Left kidney (tissue), 8 donors: ENCODE results near the gene ENPP3. TPM values are rescaled to one million over a fixed set of nuclear protein-coding genes. Genes with fewer than 3 reads are reported as not detected.

Experiments used
- DNase-seq: peaks from one replicate; pipeline ENCODE4 v3.0.0-alpha.2; 2013
- long read RNA-seq, 8 donors: transcript quantifications; one replicate each; lab custom pipeline, GENCODE V29; 2026
- polyA plus RNA-seq: library from polyadenylated mRNA; unstranded; fragments of 120-200 nt; gene quantifications from one replicate; pipeline ENCODE4 v1.2.1, GENCODE V29; 2013; ENCODE audit not compliant: insufficient read length

The ENPP3 gene
- polyA plus RNA-seq, result 13.0 TPM
- long read RNA-seq, donor 1, partial matches to known transcripts, result 0 of 1 reads
- long read RNA-seq, donor 1, other reads (novel, unspliced or antisense), result 0 of 1 reads
- long read RNA-seq, donor 2, result 0 reads
- long read RNA-seq, donor 3, result 0 reads
- long read RNA-seq, donor 4, result 0 reads
- long read RNA-seq, donor 5, partial matches to known transcripts, result 0 of 2 reads
- long read RNA-seq, donor 5, other reads (novel, unspliced or antisense), result 0 of 2 reads
- long read RNA-seq, donor 6, result 0 reads
- long read RNA-seq, donor 7, result 0 reads
- long read RNA-seq, donor 8, partial matches to known transcripts, result 0 of 2 reads
- long read RNA-seq, donor 8, other reads (novel, unspliced or antisense), result 0 of 2 reads

DNA sequence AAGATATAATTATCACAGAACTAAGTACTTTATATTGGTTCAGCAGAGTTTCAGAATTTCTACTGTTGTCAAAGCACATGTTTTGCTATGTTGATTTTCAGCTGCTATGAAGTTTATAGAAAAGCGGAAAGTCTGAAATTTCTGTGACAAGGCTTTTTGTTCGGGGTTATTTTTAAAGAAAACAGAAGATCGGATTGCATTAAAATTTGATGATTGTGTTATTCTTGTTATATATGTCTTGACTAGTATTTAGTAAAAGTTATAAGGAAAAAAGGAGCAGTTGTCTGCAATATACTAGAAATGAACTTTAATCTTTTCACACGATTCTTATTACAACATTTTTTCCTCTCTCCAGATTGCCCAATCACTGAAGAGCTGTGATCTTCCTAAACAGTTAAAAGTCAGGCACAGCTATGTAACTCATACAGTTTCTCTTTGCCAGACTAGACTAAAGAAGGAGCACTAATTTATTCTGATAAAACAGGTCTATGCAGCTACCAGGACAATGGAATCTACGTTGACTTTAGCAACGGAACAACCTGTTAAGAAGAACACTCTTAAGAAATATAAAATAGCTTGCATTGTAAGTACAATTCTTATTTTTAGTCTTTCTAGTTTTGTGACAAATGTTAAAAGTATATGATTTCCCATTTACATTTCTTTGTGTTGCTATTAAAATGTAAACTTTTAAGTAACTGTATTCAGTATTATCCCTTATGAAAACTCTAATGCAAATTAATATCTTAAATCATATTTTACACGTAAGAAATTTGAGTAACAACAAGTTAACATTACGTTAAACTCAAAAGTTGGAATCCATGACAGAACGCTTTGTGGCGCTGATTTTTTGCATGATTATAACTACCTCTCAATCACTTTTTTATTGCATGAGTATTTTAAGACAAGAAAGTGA is at the start of gene ENPP3:
TSS of gene ENPP3 (plus strand) at position 423 of the 913 bp plus-strand sequence. CDS start at position 506, 83 bp downstream.
- DNase-seq, result no peak

DNA sequence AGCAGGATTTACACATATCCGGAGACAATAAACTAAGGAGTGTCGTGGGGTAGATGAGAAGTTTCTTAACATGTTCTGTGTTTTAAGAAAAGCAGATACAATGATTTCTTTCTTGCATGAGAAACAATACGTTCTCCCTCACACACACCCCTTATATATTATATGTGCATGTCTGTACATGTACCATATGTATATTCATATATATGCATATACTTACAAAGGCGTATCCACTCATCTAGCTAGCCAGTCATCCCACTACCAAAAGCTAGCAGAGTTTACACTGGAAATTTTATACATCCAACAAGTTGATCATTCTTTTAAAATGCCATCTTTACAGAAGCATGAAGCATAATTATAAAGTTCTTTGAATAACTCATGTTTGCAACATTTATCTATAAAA is 49.2 kb upstream of the ENPP3 start:
- DNase-seq, result no peak

DNA sequence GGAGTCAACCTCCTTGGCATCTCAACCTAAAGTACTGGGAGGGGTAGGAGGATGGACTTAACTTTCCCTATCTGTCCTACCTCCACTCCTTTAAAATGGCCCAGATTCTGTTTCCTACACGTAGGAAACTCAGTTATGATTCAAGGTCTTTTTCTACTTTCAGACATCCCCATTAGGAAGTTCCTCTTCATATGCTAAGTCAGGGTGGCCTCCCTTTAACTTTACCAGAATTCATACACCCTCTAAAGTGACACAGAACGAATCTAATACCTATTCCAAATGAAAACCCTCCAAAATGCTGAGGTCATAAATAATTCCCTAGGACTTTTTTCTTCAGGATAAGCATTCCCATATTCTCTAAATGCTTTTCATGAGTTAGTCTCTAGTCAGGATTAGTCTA is 48.5 kb upstream of the ENPP3 start:
- no peak for DNase-seq

DNA sequence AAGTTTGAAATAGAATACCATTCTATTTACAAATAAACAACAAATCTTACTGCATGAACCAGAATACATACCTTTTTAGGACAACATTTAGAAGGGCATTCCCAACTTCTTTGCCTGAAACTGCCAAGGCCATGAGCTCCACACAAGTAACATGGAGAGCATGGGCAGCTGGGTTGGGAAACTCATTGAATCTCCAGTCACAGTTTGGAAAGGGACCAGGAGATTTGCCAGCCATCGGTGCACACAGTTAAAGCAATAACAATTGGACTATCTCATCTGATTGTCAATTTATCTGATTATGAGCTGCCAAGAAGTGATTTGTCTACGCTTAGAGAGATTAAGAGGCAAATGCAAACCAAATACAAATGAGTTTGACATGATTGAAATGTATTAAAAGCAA is 44.2 kb upstream of the ENPP3 start:
- DNase-seq, result no peak

DNA sequence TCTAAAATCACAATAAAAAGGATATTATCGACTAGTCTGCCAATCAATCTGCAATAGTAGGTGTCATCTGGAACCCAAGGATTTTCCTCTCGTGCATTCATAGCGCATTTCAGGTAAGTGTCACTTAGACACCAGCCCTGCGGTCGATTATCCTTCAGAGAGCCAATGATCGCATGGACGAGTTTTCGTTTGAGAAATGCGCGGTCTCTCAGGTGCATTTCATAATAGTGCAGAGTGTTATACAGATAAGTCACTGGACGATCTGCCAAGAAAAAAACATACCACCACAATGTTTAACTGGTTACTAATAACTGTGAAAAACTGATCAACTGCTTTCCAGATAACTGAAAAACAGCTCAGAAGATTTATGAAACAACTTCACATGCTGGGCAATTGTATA is 43.0 kb upstream of the ENPP3 start:
- no peak for DNase-seq

DNA sequence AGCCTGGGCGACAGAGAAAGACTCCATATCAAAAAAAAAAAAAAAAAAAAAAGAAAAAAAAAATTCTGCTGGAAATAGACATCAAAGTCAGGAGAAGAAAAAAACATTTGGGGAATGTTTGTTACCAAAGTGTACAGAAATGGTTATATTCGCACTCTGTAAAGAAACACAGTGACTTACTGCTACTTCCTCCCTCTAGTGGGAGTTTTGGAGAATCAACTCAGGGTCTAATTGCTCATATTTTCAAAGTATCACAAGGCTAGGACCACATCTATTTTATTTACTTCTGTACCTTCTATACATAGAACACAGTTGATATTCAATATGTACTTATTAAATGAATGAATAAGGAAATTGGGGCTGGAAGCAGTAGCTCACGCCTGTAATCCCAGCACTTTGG is 39.7 kb upstream of the ENPP3 start:
- no peak for DNase-seq

DNA sequence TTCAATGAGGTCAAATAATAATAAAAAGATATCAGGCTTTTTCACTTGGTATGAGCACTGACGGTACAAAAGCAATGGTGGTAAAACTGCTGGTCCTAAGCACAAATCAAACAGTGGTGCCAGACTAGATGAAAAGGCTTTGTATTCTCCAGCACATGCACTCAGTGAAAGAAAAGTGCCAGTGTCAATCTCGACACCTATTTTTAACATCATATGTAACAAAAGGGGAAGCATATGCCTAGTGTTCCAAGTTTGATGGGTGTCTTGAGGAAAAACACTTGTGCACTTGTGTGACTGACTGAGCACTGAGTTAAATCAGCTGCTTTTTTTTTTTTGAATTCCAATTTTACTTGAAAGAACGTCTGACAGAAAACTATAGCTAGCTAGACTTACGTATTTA is 36.4 kb upstream of the ENPP3 start:
- DNase-seq, result no peak

DNA sequence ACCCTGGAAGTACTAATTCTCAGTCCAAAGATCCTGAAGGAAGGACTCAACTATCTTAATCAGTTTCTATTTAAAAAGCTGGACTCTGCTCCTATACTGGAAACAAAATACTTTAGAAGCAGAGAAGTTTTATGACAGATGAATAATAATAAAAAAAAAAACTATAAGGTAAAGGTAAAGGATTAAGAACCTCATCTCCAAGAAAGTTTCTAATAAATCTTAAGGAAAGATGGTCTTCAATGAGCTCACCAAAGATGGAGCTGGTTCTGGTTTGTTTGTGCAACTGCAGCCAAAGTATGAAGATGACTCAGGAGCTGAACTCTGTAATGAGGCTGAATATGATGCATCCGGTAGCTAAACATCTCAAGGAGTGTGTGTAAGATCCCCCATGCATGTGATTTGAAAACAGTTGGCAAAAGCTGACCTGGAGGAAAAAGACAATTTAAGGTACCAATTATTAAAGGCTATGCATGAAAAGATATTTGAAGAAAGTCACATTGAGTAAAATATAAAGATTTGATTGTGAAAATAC is 34.3 kb upstream of the ENPP3 start:
- no peak for DNase-seq

DNA sequence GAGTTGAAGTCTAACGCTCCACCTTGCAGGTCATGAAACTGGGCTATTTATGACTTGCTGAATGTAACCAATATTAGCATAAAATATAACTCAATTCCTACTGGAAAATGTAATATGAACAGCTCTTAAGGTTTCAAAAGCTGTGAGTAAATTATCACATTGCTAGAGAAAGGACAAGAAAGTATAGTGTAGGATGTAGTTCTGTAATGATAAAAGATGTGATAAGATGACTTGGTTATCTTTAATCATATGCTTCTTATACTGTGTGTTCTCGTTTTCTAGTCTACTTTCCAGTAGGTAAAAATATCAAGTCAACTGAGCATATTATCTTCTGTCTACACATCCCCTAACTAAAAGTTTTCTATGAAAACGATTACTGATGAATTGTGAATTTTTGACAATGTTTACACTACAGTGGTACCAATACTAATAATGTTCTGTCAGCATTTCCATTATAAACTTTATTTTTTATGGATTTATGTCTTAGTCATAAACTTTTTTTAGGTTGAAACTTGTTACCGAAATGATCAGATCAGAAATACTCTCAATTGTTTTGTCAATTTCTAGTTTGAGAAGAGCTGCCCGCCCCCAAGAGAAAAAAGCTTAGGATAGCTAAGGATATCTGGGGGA is 23.7 kb upstream of the ENPP3 start:
- DNase-seq, result no peak

DNA sequence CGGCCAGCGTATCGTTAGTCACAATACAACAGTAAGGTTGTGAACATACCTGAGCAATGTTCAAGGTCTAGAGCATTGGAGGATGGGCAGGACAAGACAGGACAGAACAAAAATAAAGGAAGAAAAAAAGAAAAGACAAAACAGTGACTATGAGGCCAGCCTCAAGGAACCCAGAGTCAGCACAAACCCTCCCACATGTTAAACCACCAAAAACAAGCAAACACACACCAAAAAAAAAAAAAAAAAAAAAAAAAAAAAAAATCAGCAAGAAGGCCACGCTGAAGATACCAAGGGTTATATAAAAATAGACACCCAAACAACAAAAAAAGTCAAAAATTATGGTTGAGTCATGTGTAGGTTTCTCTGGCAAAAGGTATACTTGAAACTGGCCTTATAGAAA is 21.8 kb upstream of the ENPP3 start:
- DNase-seq, result no peak

DNA sequence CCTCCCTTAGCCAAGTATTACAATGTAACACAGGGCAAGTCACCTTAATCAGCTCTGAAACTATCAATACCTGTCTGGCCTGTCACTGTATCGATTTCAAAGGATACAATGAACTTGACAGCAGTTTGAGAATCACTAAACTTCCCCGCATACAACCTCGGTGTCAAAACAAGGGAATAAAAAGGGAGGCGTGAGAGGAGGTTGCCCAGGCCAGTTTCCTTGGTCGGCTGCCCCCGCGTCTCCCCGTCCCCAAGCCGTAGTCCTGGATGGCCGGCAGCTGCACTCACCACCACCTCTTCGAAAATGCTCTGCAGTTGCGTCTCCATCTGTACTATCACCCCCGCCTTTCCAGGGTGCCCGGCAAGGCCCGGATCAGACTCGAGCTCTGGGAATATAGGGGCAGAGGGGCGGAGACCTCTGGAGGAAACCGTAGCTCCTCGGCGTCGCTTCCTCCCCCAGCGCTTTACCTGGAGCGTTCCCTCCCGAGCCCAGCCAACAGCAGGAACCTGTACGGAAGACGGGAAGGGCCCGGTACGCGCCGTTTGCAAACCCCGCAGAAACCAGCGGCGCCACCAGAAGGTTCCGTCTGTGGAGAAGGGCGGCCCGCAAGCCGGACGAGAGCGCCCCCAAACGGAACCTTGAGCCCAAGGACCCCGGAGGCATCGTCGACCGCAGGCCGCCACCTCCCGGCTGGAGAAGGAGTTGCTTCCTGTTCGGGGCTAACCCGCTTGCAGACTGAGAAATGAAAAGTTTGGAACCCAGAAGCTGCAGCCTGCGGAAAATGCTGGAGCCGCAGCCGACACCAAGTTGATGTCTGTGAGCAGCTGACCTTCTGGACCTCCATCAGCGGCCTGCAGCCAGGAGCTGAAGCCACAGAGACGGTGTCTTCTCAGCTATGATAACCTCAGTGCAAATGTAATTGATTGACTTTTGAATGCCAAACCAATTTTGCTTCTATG is 9.1 kb upstream of the ENPP3 start, which contains the start of gene MED23:
TSS of gene MED23 (minus strand) at position 519 of the 959 bp plus-strand sequence. CDS start at position 326, 193 bp downstream.
- DNase-seq, result peak; percentile 95

DNA sequence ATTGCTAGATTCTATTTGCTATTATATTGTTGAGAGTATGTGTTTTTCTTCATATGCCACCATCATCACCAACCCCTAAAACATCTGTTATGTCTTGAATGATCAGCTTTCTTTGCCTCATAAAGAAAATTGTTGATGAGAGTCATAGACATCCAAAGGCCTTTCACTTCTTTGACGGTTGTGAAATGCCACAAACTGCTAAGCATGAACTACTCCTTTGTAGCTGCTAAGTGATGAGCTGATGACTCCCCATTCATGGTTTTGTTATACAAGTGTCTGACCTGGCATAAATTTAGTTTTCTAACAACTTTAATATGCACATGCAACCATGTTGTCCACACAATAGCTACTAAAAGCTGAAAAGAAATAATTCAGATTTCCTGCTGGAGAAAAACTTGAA is 8.4 kb upstream of the ENPP3 start:
- DNase-seq, result no peak

DNA sequence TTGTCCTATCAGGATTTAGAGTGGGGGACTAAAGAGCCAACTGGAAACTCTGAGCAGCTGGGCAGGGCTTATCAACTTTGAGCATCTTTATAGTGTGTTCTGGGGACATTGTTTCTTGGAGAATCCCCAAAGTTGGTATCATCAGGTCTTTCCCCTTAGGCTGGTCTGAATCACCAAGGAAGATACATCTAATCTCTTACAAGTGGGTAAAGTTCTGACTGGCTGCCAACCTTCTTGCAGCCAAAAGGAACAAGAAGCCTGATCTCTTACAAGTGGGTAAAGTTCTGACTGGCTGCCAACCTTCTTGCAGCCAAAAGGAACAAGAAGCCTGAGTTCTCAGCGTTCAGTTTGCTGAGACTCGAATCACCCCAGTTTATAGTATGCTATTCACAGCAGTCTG is 7.5 kb upstream of the ENPP3 start:
- DNase-seq, result no peak

DNA sequence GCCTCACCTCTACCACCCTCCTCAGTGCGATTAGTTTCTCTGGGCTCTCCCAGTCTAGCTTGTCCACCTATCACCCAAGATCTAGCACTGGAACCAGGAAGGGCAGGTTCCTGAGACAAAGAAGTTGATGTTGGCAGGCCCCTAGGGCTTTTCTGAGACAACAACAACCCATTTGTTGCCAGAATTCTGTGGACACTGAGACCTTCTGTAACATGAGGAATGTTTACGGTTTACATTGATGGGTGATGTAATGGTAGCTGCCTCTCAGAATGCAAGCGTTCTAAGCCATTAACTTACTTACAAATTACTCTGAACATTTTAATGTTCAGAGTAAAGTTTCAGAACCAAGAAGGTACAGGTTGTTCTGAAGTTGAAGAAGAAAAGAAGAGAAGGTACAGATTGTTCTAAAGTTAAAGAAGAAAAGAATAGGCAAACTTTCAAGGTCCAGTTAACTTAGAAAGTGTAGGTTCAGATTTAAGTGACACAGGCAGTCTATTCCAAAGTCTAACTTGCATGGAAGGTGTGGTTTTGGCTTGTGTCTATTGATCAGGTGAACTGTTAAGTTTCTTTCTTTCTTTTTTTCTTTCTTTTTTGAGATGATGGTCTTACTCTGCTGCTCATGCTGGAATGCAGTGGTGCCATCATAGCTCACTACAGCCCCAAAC is 5.3 kb upstream of the ENPP3 start:
- DNase-seq, result no peak

DNA sequence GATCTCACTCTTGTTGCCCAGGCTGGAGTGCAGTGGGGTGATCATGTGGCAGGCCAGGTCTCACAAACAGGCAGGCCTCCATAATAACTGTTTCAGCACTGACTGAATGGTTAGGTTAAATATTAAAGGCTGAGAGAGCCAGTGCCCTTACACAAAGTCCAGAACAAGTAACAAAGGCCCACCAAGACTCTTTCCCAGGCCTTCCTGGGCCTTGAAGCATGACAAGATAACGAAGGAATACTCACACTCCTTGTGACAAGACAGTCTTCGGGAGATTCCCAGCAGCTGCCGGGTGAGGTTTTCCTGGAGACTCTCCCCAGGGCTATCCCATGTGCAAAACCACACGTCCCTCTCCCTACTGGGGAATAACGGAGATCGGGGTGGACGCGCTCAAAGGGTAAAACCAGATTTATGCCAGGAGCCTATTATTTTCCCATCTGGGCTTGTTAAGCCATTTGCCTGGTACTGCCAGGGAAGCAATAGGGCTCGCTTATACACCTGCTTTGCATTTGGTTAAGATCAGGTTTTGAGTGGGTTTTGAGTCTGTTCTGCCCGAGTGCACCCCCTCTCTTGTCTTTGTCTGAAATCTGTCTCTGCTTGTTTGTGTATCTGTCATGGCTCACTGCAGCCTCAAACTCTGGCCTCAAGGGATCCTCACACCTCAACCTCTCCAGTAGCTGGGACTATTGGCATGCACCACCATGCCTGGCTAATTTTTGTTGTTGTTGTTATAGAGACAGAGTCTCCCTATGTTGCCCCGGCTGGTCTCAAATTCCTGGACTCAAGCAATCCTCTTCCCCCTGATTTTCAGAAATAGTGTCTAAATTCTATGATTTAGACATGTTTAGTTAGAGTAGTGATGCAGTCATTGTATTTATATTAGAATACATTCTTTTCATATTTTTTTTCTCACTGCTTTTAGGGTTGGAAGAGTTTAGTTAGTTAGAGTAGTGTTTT is 1.4 kb upstream of the ENPP3 start:
- no peak for DNase-seq

DNA sequence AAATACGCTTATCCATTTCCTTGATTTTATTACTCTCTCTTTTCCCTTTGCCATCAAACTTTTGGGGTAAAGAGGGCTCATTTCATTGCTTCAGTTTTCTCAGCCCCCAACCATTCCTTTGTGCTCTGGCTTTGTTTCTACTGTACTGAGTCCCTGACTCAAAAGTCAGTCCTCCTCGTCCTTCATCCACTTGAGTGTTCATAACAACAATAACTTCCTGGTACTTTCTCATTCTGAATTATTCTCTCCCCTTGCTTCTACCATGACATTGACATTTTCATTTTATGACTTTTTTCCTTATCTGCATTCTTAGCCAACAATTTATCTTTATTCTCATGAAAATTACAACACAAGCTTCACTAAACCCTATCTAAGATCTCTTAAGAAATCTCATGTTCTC is 911 bp downstream of the ENPP3 start:
- no peak for DNase-seq

DNA sequence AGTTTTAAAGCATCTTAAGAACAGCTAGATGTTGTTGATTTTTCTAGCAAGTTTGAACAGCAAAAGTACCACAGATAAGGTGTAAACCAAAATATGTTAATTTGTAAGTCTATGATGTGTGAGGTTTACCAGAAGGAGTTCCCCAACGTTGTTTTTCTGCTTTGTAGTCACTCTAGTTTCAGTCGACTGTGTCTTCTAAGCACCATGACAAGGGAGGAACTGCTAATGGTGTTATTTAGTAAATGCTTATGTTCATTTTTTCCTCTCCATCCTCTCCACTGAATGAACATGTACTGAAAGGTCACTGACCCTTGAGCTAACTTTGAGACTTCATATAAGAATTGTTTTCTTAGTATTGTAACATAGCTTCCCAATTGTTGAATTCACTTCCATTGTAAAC is 3.0 kb downstream of the ENPP3 start:
- no peak for DNase-seq

DNA sequence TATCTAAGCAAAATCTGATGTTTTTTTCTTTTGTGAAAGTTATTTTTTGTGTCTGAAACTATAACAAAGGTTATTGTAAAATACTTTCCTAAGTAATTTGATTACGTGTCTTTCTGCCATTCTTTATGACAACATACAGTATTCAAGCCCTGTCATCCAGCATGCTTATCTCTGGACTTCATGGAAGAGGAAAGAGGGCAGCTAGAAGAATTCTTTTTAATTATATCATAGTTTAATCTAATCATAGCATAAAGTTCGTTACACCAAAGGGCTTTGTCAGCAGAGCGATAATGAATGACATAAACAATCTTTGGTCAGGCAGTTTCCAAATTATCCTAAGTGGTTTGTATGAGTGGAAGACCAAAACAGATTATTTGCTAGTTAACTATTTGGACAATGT is 3.5 kb downstream of the ENPP3 start:
- no peak for DNase-seq

DNA sequence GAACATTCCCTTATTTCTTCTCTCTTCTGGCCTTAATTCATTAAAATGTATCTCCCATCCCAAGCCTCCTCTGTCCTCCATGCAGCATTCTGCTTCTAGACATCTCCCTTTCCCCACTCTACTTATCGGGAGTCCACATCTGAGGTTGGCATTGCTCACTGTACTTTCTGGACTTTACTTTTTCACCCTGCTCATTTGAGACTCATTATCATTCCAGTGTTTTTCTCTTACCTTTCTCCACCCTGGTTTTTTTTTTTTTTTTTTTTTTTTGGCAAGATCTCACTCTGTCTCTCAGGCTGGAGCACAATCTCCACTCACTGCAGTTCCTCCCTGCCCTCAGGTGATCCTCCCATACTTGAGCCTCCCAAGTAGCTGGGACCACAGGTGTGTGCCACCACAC is 4.5 kb downstream of the ENPP3 start:
- no peak for DNase-seq

DNA sequence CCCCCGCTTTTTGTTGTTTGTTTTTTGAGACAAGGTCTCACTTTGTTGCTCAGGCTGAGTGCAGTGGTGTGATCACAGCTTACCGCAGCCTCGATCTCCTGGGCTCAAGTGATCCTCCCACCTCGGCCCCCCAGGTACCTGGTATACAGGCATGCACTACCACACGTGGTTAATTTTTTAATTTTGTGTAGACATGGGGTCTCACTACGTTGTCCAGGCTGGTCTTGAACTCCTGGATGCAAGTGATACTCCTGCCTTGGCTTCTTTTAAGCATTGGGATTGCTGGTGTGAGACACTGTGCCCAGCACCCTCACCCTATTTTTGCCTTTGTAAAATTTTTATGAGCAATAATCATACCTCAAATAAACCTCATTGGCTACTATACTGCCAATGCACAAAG is 5.5 kb downstream of the ENPP3 start:
- DNase-seq, result no peak
